GM12874 (cell line): ENCODE measurements around the gene ABHD12.
A peak's percentile ranks its signal among the peaks of the same experiment; 100 is the strongest.

ENCODE experiments used
- TF ChIP-seq, protein P1 (sequence below): IDR thresholded peaks from 2 replicates; pipeline ENCODE4 v1.5.1; 2011; ENCODE audit warnings: low read depth, mild to moderate bottlenecking, control low read depth, low read length, moderate library complexity; ENCODE audit not compliant: insufficient read depth

ABHD12 gene

DNA sequence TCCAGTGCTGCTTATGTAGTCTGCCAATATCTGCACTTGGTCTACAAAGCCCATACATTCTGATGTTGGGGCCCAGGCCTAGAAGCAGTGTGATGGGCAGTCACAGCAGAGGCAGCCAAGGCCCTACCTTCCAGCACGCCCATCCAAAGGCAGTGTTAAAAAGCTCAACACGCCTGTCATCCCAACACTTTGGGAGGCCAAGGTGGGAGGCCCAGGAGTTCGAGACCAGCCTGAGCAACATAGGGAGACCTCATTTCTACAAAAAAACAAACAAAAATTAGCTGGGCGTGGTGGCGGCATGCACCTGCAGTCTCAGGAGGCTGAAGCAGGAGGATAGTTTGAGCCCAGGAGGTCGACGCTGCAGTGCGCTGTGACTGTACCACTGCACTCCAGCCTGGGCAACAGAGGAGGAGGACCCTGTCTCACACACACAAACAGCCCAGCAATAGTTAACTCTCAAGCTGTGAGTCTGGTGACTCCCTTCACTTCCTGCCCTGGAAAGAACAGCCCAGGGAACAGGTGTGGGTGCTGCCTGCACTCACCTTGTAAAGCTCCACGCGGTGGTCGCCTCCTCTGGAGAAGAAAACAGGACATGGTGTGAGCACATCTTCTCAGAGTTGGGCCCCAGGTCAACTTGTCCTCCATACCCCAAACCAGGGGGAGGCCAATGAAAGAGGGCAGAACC, 74.0 kb downstream of the ABHD12 start:
- TF ChIP-seq, protein P1, sequence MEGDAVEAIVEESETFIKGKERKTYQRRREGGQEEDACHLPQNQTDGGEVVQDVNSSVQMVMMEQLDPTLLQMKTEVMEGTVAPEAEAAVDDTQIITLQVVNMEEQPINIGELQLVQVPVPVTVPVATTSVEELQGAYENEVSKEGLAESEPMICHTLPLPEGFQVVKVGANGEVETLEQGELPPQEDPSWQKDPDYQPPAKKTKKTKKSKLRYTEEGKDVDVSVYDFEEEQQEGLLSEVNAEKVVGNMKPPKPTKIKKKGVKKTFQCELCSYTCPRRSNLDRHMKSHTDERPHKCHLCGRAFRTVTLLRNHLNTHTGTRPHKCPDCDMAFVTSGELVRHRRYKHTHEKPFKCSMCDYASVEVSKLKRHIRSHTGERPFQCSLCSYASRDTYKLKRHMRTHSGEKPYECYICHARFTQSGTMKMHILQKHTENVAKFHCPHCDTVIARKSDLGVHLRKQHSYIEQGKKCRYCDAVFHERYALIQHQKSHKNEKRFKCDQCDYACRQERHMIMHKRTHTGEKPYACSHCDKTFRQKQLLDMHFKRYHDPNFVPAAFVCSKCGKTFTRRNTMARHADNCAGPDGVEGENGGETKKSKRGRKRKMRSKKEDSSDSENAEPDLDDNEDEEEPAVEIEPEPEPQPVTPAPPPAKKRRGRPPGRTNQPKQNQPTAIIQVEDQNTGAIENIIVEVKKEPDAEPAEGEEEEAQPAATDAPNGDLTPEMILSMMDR: no peak

DNA sequence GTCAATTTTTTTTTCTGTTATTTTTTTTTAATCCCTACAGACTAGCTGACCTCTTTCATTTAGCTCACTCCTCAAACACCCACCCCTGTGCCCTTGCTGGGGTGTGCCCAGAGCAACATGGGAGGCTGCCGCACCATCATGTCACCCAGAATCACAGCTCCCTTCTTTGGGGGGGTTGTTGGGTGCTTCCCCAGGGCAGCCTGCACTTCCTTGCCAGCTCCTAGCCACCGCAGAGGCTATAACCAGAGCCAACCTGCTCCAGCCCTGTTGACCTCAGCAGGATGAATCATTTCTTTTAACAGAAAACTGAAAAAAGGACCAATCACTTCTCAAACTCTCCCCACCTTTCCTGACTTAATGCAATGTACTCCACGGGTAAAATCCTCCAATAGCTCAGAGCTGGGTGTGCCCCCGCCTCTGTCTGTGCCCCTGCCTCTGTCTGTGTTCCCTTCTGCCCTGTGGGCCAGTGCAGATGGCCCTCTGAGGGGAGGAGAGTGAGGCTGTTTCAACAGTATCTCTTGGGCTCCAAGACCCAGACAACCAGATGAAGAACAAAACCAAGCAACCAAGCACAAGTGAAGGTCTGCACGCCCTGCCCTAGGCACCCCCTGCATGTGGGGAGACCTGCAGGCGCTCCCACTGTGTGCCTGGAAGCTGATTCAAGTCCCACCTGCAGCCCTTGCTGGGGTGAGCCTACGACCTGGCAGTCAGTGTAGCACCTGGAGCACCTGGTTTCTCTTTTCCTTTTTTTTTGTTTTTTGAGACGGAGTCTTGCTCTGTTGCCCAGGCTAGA, 75.0 kb downstream of the ABHD12 start:
- TF ChIP-seq, protein P1: no peak

DNA sequence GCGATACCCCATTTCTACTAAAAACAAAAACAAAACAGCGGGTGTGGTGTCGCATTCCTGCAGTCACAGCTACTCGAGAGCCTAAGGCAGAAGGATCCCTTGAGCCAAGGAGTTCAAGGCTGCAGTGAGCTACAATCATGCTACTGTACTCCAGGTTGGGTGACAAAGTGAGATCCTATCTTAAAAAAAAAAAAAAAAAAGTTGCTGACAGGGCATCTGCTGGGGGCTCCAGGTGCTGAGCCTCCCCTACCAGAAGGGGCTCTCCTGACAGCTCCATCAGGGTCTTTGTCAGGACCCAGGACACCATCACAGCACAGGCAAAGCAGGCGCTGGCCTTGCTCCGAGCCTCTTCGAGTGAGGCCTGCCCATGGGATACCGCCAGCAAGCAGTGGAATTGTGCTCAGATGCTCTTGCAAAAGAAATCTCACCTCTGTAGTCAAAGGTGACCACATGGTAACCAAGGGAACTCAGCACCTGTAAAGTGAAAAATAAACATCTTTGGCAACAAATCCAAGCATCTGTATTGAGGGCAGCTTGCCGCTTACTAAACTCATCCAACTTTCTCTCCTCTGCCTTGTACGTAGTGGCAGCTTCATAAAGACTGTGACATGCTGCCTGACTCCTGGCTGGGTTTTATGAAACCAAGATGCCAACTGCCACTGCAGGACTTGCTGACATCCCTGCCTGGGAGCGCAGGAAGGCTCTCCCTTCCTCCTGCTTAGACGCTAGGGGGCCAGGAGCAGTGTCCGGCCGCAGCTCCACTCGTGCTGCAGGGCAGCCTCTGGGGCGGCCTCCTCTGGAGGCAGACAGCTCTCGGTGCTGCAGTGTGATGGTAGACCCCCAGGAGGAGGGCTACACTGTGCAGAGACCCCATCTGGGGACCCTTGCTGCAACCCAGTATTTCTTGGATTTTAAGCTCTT, 75.9 kb downstream of the ABHD12 start:
- TF ChIP-seq, protein P1: no peak

DNA sequence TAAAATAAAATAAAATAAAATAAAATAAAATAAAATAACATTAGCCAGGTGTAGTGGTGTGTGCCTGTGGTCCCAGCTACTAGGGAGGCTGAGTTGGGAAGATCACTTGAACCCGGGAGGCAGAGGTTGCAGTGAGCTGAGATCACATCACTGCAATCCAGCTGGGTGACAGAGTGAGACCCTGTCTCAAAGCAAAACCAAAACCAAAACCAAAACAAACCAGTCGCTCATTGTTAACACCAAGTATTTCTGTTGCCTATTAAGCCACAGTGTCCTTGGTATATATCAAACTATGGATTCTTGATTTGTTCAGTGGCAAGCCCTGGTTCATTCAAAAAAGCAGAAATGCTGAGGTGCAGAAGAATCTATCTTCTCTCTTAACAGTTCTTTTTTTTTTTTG, 77.0 kb downstream of the ABHD12 start:
- TF ChIP-seq, protein P1: no peak

DNA sequence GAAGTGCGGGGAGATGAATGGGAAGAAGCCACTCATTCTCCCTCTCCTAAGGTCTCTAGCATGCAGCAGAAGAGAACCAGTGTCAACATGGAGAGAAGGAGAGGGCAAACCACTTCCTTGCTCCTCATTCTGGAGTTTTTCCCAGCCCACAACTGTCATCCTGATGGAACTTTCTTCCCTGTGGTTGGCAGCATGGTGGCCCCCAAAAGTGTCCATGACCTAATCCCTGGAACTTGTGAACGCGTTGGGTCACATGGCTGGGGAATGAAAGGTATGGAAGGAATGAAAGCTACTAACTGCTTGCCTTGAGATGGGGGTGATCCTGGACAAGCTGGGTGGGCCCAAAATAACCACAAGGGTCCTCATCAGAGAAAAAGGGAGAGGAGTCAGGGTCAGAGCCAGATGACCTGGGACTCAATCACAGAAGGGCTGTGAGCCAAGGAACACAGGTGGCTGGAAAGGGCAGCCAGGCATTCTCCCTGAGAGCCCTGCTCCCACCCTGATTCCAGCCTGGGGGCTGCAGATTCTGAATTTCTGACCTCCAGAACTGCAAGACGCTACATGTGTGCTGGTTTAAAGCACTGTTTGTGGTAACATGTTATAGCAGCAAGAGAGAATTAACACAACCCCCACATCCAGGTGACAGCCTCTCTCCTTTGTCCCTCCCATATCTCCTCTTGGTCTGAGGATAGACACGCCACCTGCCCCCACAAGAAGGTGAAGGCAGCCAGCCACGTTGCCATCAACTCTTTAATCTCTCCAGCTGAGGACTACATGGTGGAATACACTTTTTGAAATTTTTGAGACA, 79.5 kb downstream of the ABHD12 start:
- TF ChIP-seq, protein P1: no peak

DNA sequence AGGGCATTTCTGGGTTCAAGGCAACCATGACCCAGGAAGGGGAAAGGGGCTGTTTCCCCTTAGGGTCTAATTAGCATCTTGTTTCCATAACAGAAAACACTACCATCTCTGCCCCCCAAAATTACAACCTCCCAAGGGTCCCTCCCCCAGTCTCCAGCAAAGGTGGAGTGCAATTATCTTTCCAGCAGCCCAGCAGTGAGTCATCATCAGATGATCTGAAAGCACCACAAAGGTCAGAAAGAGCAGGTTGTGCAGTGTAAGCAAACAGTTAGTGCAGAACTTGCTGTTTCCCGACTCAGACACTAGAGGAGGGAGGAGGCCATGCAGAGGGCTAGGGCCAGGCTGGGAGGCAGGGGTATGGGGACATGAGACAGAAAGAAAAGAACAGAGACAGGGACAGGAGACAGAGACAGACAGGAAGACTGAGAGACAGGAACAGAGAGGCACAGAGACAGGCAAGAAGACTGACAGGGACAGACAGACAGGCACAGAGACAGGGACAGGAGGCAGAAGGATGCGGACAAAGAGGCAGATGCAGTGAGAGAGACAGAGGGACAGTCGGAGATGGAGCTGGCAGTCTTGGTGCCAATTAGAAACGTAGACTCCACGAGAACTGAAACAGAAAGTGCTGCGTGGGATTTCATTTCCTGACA, 80.2 kb downstream of the ABHD12 start:
- TF ChIP-seq, protein P1: peak; percentile 81
